HS-5 (cell line): Measurements from ENCODE around the gene IP6K2.
"Not testable (repeated sequence)": the region's sequence is repeated elsewhere in the genome, so short reads cannot be mapped to it uniquely, and the experiment has no call there.

ENCODE experiments used
- DNase-seq: peaks from one replicate; pipeline ENCODE4 v3.0.0-alpha.2; 2012; ENCODE audit warnings: low read depth

Gene IP6K2, protein sequence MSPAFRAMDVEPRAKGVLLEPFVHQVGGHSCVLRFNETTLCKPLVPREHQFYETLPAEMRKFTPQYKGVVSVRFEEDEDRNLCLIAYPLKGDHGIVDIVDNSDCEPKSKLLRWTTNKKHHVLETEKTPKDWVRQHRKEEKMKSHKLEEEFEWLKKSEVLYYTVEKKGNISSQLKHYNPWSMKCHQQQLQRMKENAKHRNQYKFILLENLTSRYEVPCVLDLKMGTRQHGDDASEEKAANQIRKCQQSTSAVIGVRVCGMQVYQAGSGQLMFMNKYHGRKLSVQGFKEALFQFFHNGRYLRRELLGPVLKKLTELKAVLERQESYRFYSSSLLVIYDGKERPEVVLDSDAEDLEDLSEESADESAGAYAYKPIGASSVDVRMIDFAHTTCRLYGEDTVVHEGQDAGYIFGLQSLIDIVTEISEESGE

DNA sequence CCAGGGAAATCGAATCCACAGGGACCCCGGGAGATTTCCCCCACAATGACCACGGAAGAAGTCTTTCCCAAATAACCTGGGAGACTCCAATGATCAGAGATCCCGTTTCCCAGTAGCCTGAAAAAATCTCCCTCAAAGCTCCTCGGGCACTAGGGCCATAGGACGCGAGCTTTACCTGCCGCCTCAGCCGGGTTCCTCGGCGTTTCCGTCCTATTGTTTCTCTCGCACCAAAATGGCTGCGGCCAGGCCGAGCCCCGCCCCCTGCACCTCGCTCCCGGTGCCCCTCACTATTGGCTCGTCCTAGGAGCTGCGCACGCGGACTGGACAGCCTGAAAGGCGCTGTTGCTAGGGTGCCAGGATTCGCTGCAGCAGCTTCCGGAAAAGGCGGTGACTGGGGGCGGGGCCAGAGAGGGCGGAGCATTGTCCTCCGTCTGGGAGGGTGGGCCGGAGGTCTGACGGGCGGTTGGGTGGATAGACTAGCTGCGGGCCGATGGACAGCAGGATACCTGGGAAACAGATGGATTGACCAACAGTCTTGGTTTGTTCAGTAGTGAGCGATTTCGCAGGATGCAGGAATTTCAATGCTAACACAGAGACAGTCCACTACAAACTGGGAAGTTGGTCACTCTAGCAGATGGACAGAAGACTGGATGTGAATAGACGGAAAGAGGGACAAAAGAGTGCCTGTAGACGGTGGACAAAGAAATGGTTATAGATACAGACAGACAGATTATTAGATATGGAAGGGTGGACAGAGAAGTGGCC is at the start of gene IP6K2:
Gene IP6K2 (minus strand): TSS at position 240 of the 765 bp plus-strand sequence. CDS start 21,930 bp downstream, outside the sequence.
- peak; percentile 81 for DNase-seq

DNA sequence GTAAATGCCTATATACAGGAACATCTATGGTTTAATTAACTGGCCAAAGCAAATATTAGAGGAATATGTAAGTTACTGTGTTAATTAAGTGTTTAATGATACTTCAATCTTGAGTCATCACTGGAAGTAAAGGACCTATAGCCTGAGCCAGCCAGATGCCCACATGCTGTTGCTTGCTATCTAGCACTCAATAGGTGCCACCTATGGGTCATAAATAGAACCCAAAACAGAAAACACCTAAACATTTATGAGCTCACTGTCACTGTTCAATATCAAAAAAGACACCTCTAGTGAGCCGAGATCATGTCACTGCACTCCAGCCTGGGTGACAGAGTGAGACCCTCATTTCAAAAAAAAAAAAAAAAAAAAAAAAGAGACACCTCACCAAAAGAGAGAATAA is 48.4 kb upstream of the IP6K2 start:
- no peak for DNase-seq

DNA sequence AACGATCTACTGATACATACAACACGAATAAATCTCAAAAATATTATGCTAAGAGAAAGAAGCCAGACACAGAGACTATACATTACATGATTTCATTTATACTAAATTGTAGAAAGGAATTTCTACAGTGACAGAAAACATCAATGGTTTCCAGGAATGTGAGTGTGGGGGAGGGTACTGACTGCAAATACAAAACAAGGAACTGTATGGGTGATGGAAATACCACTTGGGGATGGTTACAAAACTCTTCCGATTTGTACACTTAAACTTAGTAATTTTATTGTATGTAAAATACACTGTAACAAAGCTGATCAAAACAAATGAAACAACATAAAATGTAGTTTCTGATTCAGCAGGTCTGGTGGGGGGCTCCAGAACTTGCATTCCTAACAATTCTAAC is 45.8 kb upstream of the IP6K2 start:
- no peak for DNase-seq

DNA sequence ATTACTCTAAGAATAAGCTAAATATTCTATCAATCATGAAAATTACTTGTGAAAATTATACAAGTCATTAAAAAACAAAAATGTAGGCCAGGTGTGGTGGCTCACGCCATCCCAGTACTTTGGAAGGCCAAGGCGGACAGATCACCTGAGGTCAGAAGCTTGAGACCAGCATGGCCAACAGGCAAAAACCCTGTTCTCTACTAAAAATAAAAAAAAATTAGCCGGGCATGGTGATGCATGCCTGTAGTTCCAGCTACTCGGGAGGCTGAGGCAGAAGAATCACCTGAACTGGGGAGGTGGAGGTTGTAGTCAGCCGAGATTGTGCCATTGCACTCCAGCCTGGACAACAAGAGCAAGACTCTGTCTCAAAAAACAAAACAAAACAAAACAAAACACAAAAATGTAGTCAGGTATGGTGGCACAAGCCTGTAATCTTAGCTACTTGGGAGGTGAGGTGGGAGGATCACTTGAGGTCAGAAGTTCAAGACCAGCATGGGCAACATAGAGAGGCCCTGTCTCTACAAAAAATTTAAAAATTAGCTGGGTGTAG is 43.0 kb upstream of the IP6K2 start:
- not testable (repeated sequence) for DNase-seq

DNA sequence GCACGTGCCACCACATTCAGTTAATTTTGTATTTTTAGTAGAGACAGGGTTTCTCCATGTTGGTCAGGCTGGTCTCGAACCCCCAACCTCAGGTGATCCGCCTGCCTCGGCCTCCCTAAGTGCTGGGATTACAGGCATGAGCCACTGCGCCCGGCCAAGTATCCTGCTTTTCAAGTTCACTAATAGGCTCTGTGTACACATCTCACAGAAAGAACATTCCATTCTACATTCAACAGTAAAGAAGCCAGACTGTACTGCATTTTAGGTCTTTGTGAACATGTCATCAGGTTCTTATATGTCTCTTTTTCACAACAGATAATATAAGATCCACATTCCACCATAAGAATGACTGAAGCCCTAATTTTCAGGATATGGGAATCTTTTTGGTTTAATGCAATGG is 42.5 kb upstream of the IP6K2 start:
- DNase-seq: not testable (repeated sequence)

DNA sequence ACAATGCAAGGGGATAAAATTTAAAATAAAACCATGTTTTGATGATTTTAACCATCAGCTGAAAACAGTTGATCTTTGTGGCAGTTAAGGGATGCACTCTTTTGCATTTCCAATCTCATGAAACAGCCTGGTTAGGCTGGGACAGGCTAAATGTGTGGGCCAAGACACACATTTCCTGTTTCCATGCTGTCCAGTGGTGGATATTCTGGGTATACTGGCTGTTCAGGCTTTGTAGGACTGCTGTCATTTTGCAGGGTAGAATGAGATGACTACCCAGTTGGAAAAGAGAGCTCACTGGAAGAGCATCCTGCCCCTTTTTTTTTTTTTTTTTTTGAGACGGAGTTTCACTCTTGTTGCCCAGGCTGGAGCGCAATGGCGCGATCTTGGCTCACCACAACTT is 42.0 kb upstream of the IP6K2 start:
- DNase-seq: no peak

DNA sequence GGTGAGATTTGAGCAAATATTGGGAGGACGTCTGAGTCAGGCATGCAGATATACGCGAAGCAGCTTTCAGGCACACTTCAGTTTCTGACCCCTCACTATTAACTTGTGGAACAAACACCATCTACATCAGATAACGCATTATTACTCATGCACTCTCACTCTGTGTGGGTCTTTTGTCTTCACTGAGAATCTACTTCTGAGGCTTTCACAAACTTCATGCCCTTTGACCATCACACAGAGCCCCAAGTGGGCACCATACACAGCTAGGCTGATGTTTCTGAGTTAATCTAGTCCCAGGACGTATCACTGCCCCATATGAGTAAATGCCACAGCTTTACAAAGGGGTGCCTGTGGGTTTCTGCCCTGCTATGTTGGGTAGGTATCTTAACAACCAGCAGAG is 39.6 kb upstream of the IP6K2 start:
- DNase-seq: no peak

DNA sequence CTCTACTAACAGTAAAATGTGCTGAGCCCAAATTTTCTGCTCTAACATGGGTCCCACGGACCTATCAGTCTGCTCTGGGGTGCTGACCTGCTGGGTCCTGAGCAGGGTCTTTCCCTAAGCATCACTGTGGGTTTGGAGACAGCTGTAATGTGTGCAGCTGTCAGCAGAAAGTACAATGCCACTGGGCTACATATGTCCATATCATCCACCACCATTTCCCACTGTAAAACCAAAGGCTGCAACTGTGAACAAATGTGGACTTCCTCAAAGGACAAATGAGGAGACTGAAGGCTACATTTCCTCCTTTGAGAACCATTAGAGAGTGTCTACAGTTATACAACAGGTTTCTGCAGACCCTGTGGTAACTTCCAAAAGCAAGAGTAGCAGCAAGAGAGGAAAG is 33.8 kb upstream of the IP6K2 start:
- DNase-seq: no peak

DNA sequence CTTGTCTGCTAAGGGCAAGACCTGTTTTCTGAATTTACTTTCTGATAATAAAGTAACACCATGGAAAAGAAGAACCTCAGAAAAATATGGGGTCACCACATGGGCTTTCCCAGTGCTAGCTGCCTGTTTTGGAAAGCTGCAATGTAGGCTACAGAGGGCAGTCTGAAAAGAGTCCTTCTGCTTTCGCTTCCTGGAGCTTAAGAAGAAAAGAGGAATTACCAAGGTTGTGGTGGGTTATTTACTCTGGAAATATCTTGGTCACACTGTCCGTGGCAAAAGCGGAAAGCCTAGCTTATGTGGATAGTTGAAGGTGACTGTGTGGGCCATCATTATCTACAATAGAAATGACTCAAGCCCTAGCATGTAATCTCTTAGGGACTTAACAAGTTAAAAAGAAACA is 31.7 kb upstream of the IP6K2 start:
- DNase-seq: no peak

DNA sequence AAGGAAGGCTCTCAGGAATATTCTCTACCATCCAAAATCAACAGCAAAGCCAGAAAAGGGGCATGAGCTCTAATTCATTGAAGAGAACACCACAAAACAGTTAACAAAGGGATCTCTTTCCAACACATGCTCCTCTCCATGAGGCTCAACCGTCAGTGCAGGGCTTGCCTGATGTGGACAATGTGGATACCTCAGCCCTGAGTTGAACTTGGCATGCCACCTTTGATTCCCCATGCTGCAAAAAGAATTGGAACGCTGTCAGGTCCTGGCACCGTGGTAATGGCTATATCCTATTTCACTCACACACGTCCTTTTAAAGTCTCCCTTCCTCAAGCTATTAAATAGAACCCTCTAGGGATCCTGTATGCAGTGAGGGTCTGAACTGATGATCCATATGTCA is 30.7 kb upstream of the IP6K2 start:
- DNase-seq: no peak

DNA sequence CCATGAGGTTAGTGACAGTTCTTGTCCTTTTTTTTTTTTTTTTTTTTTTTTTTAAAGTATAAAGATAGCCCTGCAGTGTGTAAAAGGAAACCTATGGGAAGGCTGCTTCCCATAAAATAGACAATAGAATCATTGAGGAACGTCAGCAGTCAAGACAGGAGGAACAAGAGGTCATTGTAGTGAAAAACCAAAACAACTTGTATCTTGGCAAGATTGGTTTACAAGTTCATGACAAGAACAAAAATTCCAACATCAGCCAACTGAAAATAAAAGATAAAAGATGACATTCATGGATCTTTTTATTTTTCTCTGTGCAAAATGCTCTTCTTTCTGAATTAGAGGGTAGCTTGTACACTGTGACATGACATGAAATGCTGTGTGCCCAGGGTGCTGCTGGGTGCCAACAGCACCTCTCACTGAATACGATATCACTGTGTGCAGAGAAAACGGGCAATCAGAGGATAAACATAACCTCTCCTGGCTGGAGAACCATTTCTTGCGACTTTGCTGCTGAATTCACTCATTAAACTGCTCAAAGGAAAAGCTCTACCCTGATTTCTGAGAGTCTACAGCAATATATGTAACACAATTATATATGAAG is 30.1 kb upstream of the IP6K2 start:
- DNase-seq: no peak

DNA sequence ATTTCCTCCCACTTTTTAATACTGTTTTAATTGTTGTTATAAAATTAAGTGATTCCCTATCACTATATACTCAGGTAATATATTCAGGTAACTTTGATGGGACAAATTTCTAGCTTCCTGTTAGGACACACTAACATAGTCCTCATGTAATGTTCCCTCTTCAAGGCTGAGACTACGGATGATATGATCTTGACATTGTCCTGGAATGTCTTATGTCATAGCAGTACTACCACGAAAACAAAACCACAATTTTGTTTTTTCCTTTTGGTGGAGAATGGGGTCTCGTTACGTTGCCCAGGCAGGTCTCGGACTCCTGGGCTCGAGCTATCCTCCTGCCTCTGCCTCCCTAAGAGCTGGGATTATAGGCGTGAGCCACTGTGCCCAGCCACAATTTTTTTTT is 26.8 kb upstream of the IP6K2 start:
- DNase-seq: no peak

DNA sequence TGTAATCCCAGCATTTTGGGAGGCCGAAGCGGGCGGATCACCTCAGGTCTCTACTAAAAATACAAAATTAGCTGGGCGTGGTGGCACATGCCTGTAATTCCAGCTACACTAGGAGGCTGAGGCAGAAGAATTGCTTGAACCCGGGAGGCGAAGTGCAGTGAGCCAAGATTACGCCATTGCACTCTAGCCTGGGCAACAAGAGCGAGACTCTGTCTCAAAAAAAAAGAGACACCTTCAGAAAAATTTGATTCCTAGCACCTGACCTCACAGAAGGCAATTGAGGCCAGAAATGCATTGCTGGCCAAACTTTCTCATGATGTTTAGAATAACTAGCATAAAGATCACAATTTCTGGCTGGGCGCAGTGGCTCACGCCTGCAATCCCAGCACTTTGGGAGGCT is 24.2 kb upstream of the IP6K2 start:
- DNase-seq: not testable (repeated sequence)

DNA sequence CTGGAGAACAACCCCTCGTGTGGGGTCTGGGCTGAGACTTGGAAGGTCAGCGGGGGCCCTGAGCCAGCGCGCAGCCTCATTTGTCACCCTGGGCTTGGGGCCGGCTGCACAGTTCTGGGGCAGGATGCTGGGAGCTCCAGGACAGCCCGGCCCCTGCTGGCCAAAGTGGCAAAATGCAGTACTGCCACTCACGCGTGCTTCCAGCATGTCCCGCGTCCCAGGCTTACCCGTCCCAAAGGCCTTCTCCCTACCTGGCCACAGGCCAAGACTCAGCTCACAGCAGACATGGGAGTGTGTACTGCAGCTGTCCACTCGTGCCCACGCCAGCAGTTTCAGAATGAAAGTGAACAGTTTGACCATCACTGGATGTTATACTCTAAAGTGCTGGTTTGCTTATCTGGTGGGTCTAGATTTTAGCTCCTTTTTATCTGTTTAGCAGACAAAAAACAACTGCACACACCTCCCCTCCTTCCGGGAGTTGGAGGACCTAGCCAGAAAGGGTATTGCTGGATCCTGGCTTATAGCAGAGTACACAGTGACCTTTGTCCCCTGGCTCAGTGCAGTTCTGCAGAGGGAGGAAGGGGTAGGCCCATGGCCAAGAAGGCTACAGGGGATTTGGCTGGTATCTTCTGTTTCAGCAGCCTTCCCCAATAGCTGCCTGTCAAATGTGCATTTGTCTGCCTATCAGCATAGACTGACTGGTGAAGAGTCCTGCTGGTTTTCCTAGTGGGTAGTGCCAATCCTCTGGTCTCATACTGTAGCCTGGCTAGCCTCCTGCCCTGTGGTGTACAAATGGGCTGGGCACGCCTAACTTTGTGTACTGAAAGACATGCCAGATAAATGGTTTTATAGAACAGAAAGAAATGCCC is 23.2 kb upstream of the IP6K2 start:
- no peak for DNase-seq

DNA sequence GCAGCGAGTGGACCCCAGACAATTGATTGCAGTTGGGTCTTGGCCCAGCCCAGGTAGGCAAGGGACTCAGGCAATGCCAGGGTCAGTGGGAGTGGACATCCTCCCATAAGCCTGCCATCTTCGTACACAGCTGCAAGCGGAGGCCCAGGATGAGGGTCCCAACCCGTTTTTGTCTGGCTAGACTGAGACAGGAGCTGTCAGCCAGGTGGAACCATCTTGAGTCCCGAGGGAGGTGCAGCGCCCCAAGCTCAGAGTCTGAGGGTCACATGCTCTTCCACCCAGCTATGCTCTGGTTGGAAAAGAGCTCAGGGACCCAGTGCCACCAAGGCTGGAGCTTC is 22.6 kb upstream of the IP6K2 start:
- DNase-seq: no peak

DNA sequence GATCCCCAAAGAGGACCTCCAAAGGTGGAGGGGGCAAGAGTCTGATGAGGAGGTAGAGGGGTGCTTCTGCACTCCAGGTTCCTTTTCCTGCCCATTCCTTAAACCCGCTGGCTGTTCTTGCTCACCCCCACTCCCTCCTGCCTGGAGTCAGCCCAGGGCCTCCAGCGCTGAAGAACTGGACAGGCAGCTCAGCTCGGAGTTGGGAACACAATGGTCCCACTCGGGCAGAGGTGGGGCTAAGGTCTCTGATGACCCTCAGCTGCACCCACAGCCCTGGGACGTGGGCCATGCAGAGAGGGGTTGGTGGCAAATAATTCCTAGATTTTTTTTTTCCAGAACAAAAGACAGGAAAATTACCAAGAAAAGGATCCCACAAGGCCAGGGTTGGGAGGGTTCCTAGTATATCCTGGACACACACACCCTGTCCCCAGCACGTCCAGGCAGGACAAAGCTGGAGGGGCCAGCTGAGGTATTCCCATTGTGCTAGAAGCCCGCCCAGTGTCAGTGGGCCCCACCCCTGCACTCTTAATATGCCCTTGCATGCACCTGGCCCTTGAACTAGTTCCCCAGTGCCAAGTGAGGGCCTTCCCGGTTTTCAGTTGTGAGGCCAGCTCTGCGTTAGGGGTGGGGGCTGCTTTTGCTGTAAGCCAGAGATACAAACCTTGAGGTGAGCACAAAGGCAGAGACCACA is 22.1 kb upstream of the IP6K2 start:
- no peak for DNase-seq

DNA sequence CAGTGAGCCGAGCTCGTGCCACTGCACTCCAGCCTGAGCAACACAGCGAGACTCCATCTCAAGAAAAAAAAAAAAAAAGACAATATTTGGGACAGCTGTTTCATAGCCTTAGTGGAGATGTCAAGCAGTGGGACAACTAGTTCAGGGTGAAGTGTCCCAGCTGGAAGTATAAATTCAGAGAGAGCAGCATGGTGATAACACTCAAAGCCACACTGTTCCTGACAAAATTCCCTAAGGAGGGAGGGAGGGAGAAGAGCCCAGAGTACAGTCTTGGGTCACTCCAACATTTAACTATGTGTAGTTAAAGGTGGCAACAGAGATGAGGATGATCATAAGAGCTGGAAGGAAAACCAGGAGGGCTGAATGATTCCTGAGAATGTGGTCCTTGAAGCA is 21.1 kb upstream of the IP6K2 start:
- DNase-seq: no peak

DNA sequence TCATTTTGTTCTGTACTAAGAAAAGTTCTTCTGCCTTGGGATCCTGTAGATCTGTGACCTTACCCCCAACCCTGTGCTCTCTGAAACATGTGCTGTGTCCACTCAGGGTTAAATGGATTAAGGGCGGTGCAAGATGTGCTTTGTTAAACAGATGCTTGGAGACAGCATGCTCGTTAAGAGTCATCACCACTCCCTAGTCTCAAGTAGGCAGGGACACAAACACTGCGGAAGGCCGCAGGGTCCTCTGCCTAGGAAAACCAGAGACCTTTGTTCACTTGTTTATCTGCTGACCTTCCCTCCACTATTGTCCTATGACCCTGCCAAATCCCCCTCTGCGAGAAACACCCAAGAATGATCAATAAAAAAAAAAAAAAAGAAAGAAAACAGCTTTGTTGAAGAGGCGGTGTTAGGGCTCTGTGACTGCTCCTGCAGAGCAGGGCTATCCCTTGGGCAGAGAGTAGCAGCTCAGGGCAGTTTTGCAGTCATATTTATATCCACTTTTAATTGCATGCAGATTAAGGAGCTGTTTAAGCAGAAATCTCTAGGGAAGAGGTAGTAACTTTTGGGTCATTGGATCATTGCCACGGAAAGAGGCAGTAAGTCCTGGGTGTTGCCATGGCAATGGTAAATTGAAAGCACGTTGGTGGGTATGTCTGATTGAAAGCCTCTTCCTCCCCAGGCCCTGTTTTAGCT is 18.2 kb upstream of the IP6K2 start:
- DNase-seq: not testable (repeated sequence)

DNA sequence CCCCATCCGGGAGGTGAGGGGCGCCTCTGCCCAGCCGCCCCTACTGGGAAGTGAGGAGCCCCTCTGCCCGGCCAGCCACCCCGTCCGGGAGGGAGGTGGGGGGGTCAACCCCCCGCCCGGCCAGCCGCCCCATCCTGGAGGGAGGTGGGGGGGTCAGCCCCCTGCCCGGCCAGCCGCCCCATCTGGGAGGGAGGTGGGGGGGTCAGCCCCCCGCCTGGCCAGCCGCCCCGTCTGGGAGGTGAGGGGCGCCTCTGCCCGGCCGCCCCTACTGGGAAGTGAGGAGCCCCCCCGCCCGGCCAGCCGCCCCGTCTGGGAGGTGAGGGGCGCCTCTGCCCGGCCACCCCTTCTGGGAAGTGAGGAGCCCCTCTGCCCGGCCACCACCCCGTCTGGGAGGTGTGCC is 17.5 kb upstream of the IP6K2 start:
- DNase-seq: not testable (repeated sequence)

DNA sequence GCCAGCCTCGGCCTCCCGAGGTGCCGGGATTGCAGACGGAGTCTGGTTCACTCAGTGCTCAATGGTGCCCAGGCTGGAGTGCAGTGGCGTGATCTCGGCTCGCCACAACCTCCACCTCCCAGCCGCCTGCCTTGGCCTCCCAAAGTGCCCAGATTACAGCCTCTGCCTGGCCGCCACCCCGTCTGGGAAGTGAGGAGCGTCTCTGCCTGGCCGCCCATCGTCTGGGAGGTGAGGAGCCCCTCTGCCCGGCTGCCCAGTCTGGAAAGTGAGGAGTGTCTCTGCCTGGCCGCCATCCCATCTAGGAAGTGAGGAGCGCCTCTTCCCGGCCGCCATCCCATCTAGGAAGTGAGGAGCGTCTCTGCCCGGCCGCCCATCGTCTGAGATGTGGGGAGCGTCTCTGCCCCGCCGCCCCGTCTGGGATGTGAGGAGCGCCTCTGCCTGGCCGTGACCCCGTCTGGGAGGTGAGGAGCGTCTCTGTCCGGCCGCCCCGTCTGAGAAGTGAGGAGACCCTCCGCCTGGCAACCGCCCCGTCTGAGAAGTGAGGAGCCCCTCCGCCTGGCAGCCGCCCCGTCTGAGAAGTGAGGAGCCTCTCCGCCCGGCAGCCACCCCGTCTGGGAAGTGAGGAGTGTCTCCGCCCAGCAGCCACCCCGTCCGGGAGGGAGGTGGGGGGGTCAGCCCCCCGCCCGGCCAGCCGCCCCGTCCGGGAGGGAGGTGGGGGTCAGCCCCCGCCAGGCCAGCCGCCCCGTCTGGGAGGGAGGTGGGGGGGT is 16.9 kb upstream of the IP6K2 start:
- DNase-seq: not testable (repeated sequence)
